Keratinocyte (primary cell): ENCODE data around the gene SCAI. TPM values are rescaled to one million over a fixed set of nuclear protein-coding genes. Genes with fewer than 3 reads are reported as not detected.

Experiments used
- DNase-seq: peaks from one replicate; pipeline ENCODE4 v3.0.0-alpha.2; 2011; ENCODE audit warnings: low read depth, missing footprints, low spot score
- FAIRE-seq: peaks from 2 replicates; lab custom pipeline; 2011; peaks lifted over from hg19 to GRCh38; lab: Jason Lieb, UNC
- H2AFZ ChIP-seq: 2 replicates; pipeline ENCODE4 v1.6.0; 2012; ENCODE audit warnings: low read length, control low read depth, inconsistent platforms; ENCODE audit not compliant: control insufficient read depth
- H3K27ac ChIP-seq: 2 replicates; pipeline ENCODE4 v1.5.1; 2011; ENCODE audit warnings: low read length; ENCODE audit not compliant: control insufficient read depth, insufficient read depth
- H3K27me3 ChIP-seq: 3 replicates; pipeline ENCODE4 v1.6.0; 2011; ENCODE audit warnings: low read length; ENCODE audit not compliant: control insufficient read depth, insufficient read depth; ENCODE audit errors: extremely low read depth
- H3K36me3 ChIP-seq, 2 experiments: 2 replicates in 1 of 2; 3 replicates in 1 of 2; pipeline ENCODE4 v1.5.1; 2011; ENCODE audit warnings: low read length in 2 of 2, mild to moderate bottlenecking in 1 of 2; ENCODE audit not compliant: control insufficient read depth in 2 of 2, insufficient read depth in 2 of 2; ENCODE audit errors: extremely low read depth in 1 of 2
- H3K4me1 ChIP-seq: 3 replicates; pipeline ENCODE4 v1.5.1; 2011; ENCODE audit warnings: low read length; ENCODE audit not compliant: control insufficient read depth, insufficient read depth; ENCODE audit errors: extremely low read depth
- H3K4me2 ChIP-seq: 3 replicates; pipeline ENCODE4 v1.6.0; 2011; ENCODE audit warnings: low read depth, low read length; ENCODE audit not compliant: control insufficient read depth, insufficient read depth; ENCODE audit errors: extremely low read depth
- H3K4me3 ChIP-seq, 3 experiments: fragments of 200-600 bp in 1 of 3; sonication (generic) in 1 of 3; 2 replicates in 2 of 3; 3 replicates in 1 of 3; pipeline ENCODE4 v1.5.1; 2011 to 2016; ENCODE audit warnings: low read length in 3 of 3, mild to moderate bottlenecking in 3 of 3, control low read depth in 2 of 3, inconsistent platforms in 1 of 3, low read depth in 1 of 3, mixed read lengths in 1 of 3, mixed run types in 1 of 3, moderate library complexity in 1 of 3; ENCODE audit not compliant: control insufficient read depth in 2 of 3, insufficient read depth in 2 of 3; ENCODE audit errors: extremely low read depth in 1 of 3
- H3K79me2 ChIP-seq: 2 replicates; pipeline ENCODE4 v1.6.0; 2012; ENCODE audit warnings: low read length; ENCODE audit not compliant: control insufficient read depth, insufficient read depth
- H3K9ac ChIP-seq: 3 replicates; pipeline ENCODE4 v1.6.0; 2011; ENCODE audit warnings: low read length; ENCODE audit not compliant: control insufficient read depth, insufficient read depth; ENCODE audit errors: extremely low read depth
- H3K9me1 ChIP-seq: 3 replicates; pipeline ENCODE4 v1.6.0; 2011; ENCODE audit warnings: low read length; ENCODE audit not compliant: control insufficient read depth, insufficient read depth; ENCODE audit errors: extremely low read depth
- H3K9me3 ChIP-seq: 2 replicates; pipeline ENCODE4 v1.5.1; 2012; ENCODE audit warnings: low read depth, low read length; ENCODE audit not compliant: control insufficient read depth
- H4K20me1 ChIP-seq: 3 replicates; pipeline ENCODE4 v1.6.0; 2011; ENCODE audit warnings: low read length; ENCODE audit not compliant: control insufficient read depth, insufficient read depth; ENCODE audit errors: extremely low read depth
- CTCF ChIP-seq, 3 experiments: IDR thresholded peaks in 1 of 3; conservative IDR thresholded peaks in 1 of 3; optimal IDR thresholded peaks in 1 of 3; 2 replicates in 2 of 3; 3 replicates in 1 of 3; pipeline versions ENCODE3 to v1.5.1; 2011; ENCODE audit warnings: low read length in 3 of 3, mild to moderate bottlenecking in 3 of 3, moderate library complexity in 2 of 3, control low read depth in 1 of 3, inconsistent platforms in 1 of 3; ENCODE audit not compliant: insufficient read depth in 2 of 3; ENCODE audit errors: extremely low read depth in 1 of 3
- EZH2 ChIP-seq: IDR thresholded peaks from one replicate; pipeline ENCODE4 v1.6.1; 2012; ENCODE audit warnings: inconsistent platforms, mild to moderate bottlenecking, low read length, moderate library complexity
- dilution Hi-C: fragments of 300-500 bp; cut with MboI; formaldehyde crosslinking; loops from one replicate; pipeline ENCODE4 v1.7.0; 2020; ENCODE audit warnings: low sequenced_read_pairs; ENCODE audit not compliant: extremely low pct_ligation_motif_present
- polyA plus RNA-seq, 5 experiments: library from polyadenylated mRNA; depleted of rRNA in 3 of 5; stranded (reverse) in 3 of 5; stranded (forward) in 1 of 5; unstranded in 1 of 5; fragments of >200 nt; gene quantifications; 1 replicate in 1 of 5; 2 replicates in 3 of 5; 3 replicates in 1 of 5; pipeline versions ENCODE4 v1.2.1 to v1.2.3, GENCODE V29; 2011 to 2012; ENCODE audit warnings: missing spikeins in 2 of 5, low read depth in 1 of 5, low replicate concordance in 1 of 5

SCAI gene
- polyA plus RNA-seq, 1 donor (not counting 4 experiments of a cell fraction or from before 2014, with no cell fraction given): 3.0 TPM

GRCh38 chr9:125043631-125044030 lies 99.7 kb downstream of the SCAI start:
- Histone ChIP-seq H3K9ac (no peak overlapping the region), H3K36me3 (no peaks in the 10 kb centered on the region), H2AFZ (no peak overlapping the region), H3K4me1 (no peaks in the 10 kb centered on the region), H3K9me1 (no peaks in the 10 kb centered on the region), H3K4me2 (no peak overlapping the region), H3K27ac (no peak overlapping the region), H3K9me3 (no peaks in the 10 kb centered on the region), H3K27me3 (no peaks in the 10 kb centered on the region), H3K4me3 (no peak overlapping the region), H3K79me2 (no peaks in the 10 kb centered on the region), H4K20me1 (no peaks in the 10 kb centered on the region)
- no peak for TF ChIP-seq CTCF (optimal IDR thresholded peaks at IDR 0.05 in 1 of 3, IDR thresholded peaks at IDR 0.05 in 1 of 3, conservative IDR thresholded peaks at IDR 0.05 in 1 of 3; ENCODE audit: extremely low read depth in 1 of 3, insufficient read depth in 2 of 3, low read length in 3 of 3)
- TF ChIP-seq EZH2: no peak
- dilution Hi-C loops: no loop called here
- FAIRE-seq: no peak
- DNase-seq: no peak

GRCh38 chr9:125043148-125043547 lies 100.2 kb downstream of the SCAI start:
- no peak for FAIRE-seq
- Histone ChIP-seq H3K9me1 (no peaks in the 10 kb centered on the region), H4K20me1 (no peaks in the 10 kb centered on the region), H3K9me3 (no peaks in the 10 kb centered on the region), H3K4me1 (no peaks in the 10 kb centered on the region), H2AFZ (no peak overlapping the region), H3K79me2 (no peaks in the 10 kb centered on the region), H3K4me3 (no peak overlapping the region), H3K36me3 (no peaks in the 10 kb centered on the region), H3K27ac (no peak overlapping the region), H3K9ac (no peak overlapping the region), H3K27me3 (no peaks in the 10 kb centered on the region), H3K4me2 (no peak overlapping the region)
- dilution Hi-C loops: no loop called here
- DNase-seq: no peak
- TF ChIP-seq EZH2 (no peak), CTCF (optimal IDR thresholded peaks at IDR 0.05 in 1 of 3, IDR thresholded peaks at IDR 0.05 in 1 of 3, conservative IDR thresholded peaks at IDR 0.05 in 1 of 3; ENCODE audit: extremely low read depth in 1 of 3, insufficient read depth in 2 of 3, low read length in 3 of 3) (no peak)
